ENCODE results near the gene SCARB2. TPM values are rescaled to one million over a fixed set of nuclear protein-coding genes. Genes with fewer than 3 reads are reported as not detected.

The SCARB2 gene
- total RNA-seq, 6 experiments from 2014 or later, result 102 to 133 (median 125) TPM

GRCh38 chr4:76207549-76207948 is 6.1 kb downstream of the SCARB2 start:
- peaks cover 0 to 89% (median 31%) of the 10 kb centered on the region in 4 donors for H3K4me1 ChIP-seq
- H3K36me3 ChIP-seq, result no peaks in the 10 kb centered on the region
- intact Hi-C loops (cut with DNase I), result no loop called here
- no peaks in the 10 kb centered on the region for H3K9me3 ChIP-seq
- no peak overlapping the region for H3K4me3 ChIP-seq
- peak overlapping the region; percentile 69 to 91 (median 87) for H3K27ac ChIP-seq
- no peak for DNase-seq
- no peak for ATAC-seq
- H3K27me3 ChIP-seq, result no peaks in the 10 kb centered on the region
- TF ChIP-seq POLR2A (IDR thresholded peaks at IDR 0.05), result no peak
- TF ChIP-seq CTCF (IDR thresholded peaks at IDR 0.05), result no peak

GRCh38 chr4:76206222-76206942 is 7.2 kb downstream of the SCARB2 start:
- H3K9me3 ChIP-seq, result no peaks in the 10 kb centered on the region
- H3K4me3 ChIP-seq, result no peak overlapping the region
- peaks cover 0 to 92% (median 33%) of the 10 kb centered on the region in 4 donors for H3K4me1 ChIP-seq
- H3K27ac ChIP-seq, result peak overlapping the region; percentile 69 to 91 (median 87)
- no peaks in the 10 kb centered on the region for H3K27me3 ChIP-seq
- DNase-seq, result no peak
- intact Hi-C loops (cut with DNase I), result no loop called here
- WGBS (ENCODE audit: insufficient coverage, low coverage, low lambda C conversion rate, missing lambda C conversion rate), result 19% methylated on average over 7 of the region's 7 CpGs
- peak in 1 of 4 donors; percentile 27 for ATAC-seq
- TF ChIP-seq CTCF (IDR thresholded peaks at IDR 0.05) (no peak), POLR2A (IDR thresholded peaks at IDR 0.05) (no peak)
- H3K36me3 ChIP-seq, result no peaks in the 10 kb centered on the region

DNA sequence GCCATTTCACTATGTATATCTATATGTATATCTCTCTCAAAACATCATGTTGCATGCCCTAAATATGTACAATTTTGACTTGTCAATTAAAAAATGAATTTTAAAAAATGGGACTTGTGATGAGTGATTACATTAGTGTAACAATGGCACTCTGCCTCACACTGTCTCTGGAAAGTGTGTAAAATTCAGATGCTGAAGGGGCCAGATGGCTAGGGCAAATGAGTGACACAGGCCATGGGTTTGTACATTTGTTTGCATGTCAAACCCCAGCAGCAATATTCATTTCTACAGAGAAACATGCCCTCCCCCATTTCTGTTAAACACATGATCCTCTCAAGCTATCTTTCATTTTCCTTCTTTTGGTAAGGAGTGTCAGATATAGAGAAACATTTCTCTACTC is 8.1 kb downstream of the SCARB2 start:
- no peaks in the 10 kb centered on the region for H3K9me3 ChIP-seq
- H3K36me3 ChIP-seq, result no peaks in the 10 kb centered on the region
- no peak for DNase-seq
- no peaks in the 10 kb centered on the region for H3K27me3 ChIP-seq
- intact Hi-C loops (cut with DNase I), result no loop called here
- no peak overlapping the region for H3K4me3 ChIP-seq
- TF ChIP-seq POLR2A (IDR thresholded peaks at IDR 0.05) (no peak), CTCF (IDR thresholded peaks at IDR 0.05) (no peak)
- peak overlapping the region in 2 of 3 donors; percentile 69 to 87 for H3K27ac ChIP-seq
- ATAC-seq, result no peak
- H3K4me1 ChIP-seq, result peaks cover 0 to 90% (median 33%) of the 10 kb centered on the region in 4 donors

GRCh38 chr4:76204936-76205335 is 8.7 kb downstream of the SCARB2 start:
- H3K27me3 ChIP-seq, result no peaks in the 10 kb centered on the region
- H3K27ac ChIP-seq, result no peak overlapping the region
- intact Hi-C loops (cut with DNase I), result no loop called here
- WGBS (ENCODE audit: insufficient coverage, low coverage, low lambda C conversion rate, missing lambda C conversion rate), result 100% methylated on average over 1 of the region's 1 CpG
- H3K4me1 ChIP-seq, result peaks cover 0 to 90% (median 34%) of the 10 kb centered on the region in 4 donors
- H3K36me3 ChIP-seq, result no peaks in the 10 kb centered on the region
- H3K4me3 ChIP-seq, result no peak overlapping the region
- ATAC-seq (no peak), DNase-seq (no peak)
- TF ChIP-seq POLR2A (IDR thresholded peaks at IDR 0.05), result no peak
- no peak for TF ChIP-seq CTCF (IDR thresholded peaks at IDR 0.05)
- no peaks in the 10 kb centered on the region for H3K9me3 ChIP-seq

Data from right lobe of liver (tissue), 6 donors.